ENCODE measurements around the gene KCNJ1.
A peak's percentile ranks its signal among the peaks of the same experiment; 100 is the strongest.

Gene KCNJ1

DNA sequence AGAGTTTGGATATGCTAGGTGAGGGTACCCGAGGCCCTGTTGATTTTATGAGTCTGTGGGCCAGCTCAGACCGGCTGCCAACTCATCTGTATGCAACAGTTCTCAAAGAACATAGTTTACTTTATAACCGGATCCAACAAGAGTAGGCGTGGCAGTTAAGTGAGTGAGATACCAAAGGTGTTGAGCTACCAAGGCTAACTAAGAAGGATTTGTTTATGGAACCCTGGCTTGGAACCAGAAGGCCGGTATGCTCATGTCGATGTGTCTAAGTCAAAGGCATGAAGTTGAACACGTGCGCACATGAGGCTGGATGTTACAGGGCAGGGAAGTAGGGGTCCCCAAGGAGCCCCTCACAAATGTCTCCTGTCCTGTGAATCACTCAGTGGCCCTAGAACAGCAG lies at the start of gene KCNJ1:
Gene KCNJ1 (minus strand): TSS at position 20 of the 400 bp plus-strand sequence. CDS start 27,053 bp downstream, outside the sequence.
- DNase-seq (ENCODE audit: low read depth in 2 of 2), result no peak

DNA sequence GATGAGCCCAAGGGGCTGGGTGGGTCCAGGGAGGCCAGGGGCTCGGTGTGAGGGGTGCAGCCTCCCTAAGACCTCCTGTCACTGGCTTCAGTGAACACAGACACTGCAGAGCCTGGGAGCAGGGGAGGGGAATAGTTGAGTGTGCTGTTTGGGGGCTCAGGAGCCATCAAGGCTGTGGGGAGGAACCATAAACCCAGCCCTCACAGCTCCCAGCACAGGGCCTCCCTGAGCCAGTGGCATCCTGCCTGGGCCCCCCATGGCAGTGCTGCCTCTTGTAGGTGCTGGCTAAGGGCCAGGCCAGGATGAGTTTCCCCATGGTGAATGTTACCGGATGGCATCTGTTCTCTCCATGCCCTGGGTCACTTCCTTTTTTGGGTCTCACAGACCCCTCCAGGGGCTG lies 49.6 kb upstream of the KCNJ1 start:
- no peak for DNase-seq (ENCODE audit: low read depth in 2 of 2)

DNA sequence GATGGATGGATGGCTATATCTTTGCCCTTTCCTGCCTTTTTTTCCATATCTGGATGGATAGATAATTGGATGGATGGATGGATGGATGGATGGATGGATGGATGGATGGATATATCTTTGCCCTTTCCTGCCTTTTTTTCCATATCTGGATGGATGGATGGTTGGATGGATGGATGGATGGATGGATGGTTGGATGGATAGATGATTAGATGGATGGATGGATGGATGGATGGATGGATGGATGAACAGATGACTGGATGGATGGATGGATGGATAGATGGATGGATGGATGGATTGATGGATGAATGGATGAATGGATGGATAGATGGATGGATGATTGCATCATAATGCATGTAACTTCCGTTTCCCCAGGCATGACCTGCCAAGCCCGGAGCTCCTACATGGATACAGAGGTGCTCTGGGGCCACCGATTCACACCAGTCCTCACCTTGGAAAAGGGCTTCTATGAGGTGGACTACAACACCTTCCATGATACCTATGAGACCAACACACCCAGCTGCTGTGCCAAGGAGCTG lies 49.0 kb upstream of the KCNJ1 start:
- no peak for DNase-seq (ENCODE audit: low read depth in 2 of 2)

DNA sequence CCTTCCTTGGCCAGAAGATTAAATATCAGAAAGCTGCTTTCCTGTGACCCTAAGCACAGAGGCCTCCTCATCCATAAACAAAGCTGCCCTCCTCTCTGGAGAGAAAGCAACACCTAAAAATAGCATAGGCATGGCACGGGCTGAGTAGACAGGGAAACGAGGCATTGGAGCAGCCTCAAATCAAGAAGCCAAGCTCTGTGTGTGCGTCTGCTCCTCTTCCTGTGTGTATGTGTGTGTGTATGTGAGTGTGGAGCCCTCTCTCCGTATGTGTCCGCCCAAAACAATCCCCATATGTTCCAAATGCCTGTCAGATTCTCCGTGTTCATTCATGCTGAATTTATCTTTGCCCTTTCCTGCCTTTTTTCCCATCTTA lies 48.0 kb upstream of the KCNJ1 start:
- DNase-seq (ENCODE audit: low read depth in 2 of 2), result no peak

DNA sequence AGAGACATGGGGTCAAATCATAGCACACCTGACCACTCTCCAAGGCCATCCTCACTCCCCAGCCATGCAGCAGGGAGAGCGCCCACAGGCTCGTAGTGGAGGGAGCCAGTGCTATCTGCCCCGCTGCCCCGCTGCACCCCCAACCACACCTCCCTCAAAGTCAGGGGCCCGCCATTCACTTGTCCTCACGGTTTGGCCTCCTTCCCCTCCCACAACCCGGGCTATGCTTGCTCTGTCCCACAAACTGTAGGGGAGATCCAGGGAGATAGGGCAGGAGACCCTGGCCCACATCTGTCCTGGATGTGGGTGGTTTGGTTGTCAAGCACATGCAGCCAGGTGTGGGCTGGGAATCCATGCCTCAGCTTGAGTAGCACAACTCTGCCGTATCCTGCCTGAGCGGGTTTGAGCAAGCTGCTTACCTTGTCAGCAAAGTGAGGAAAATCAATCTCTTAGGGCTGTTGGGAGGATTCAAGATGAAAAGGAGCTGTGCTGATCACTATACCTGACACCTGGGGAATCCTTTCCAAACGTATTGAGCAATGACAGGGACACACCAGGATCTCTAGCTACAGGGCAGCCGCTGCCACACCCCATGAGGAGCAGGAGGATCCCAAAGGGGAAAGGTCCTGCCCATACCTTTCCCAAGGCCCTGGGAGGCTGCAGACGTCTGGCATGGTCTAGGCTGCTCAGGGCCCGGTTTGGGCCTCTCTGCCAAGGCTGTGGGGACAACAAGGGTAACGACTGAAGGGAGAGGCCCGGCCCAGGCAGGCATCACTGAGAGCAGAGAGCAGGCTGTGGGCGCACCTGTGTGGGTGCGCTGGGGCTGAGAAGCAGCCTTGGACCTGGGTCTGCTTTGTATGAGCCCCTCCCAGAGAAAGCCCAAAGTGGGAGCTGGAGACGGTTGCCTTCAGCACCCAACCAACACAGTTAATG lies 47.4 kb upstream of the KCNJ1 start:
- DNase-seq (ENCODE audit: low read depth in 2 of 2), result no peak

DNA sequence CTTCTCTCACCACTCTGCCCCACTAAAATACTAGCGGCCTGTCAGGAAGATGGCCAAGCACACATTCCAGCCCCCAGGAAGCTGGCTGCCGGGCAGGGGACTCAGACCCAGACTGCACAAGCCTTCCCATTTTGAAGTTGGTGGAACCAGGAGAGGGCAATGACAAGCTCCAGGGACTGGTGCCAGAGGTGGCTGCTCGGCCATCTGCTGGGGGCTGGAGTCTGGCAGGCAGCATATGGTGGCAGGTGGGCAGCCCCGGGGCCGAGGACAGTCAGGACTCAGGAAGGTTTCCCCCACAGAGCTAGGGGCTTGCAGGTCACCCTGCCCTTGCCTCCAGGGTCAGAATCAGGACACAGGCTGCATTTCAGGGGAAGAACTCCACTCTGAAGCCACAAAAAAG lies 46.7 kb upstream of the KCNJ1 start:
- DNase-seq (ENCODE audit: low read depth in 2 of 2), result no peak

DNA sequence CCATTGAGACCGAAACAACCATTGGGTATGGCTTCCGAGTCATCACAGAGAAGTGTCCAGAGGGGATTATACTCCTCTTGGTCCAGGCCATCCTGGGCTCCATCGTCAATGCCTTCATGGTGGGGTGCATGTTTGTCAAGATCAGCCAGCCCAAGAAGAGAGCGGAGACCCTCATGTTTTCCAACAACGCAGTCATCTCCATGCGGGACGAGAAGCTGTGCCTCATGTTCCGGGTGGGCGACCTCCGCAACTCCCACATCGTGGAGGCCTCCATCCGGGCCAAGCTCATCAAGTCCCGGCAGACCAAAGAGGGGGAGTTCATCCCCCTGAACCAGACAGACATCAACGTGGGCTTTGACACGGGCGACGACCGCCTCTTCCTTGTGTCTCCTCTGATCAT lies 44.6 kb upstream of the KCNJ1 start:
- DNase-seq (ENCODE audit: low read depth in 2 of 2), result no peak

DNA sequence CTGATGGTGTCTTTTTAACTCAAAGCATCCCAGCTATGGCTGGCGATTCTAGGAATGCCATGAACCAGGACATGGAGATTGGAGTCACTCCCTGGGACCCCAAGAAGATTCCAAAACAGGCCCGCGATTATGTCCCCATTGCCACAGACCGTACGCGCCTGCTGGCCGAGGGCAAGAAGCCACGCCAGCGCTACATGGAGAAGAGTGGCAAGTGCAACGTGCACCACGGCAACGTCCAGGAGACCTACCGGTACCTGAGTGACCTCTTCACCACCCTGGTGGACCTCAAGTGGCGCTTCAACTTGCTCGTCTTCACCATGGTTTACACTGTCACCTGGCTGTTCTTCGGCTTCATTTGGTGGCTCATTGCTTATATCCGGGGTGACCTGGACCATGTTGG lies 44.1 kb upstream of the KCNJ1 start:
- no peak for DNase-seq (ENCODE audit: low read depth in 2 of 2)

DNA sequence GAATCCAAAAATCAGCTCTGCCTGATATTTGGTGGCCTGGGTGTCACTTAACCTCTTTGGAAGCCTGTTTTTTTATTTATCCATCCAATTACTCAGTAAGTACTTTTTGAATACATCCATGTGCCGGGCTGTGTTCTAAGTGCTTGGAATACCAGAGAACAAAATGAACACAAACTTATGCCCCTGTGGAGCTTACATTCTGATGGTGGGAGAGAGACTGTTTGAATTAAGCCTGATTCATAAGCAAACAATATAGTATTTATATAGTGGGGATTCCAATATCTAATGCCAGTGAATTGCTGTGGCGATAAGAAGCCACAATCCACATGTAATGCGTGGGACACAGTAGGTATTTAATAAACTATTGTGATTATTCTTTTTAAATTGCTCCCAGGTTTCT lies 43.5 kb upstream of the KCNJ1 start:
- DNase-seq (ENCODE audit: low read depth in 2 of 2), result no peak

DNA sequence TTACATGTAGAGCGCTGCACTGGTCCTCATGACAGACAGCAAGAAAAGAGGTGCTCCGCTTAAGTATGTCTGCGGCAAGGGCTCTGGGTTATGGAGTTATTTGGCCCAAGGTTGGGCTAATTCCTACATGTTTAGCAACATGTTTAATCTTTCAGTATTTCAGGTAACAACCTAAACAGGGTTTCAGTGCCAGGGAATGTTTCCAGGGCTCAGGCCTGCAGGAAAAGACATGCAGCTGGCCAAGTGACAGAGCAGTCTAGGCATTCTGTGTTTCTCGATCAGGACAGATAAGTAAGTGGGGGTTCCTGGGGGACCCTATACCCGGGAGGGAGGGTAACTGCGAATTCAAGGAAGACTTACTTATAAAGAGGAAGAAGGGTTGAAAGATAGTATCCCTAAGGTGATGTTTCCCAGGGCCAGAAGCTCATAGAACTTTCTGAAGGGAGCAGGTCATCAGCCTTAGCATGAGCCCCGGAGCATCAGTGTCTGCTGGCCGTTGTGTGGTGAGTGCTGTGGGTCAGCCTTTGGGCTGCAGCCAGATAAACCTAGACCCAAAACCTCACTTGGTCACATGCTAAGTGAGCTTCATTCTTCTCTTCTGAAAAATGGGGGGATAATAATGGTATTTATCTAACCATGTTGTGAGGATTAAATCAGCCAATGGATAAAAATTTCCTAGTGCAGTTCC lies 42.5 kb upstream of the KCNJ1 start:
- no peak for DNase-seq (ENCODE audit: low read depth in 2 of 2)

DNA sequence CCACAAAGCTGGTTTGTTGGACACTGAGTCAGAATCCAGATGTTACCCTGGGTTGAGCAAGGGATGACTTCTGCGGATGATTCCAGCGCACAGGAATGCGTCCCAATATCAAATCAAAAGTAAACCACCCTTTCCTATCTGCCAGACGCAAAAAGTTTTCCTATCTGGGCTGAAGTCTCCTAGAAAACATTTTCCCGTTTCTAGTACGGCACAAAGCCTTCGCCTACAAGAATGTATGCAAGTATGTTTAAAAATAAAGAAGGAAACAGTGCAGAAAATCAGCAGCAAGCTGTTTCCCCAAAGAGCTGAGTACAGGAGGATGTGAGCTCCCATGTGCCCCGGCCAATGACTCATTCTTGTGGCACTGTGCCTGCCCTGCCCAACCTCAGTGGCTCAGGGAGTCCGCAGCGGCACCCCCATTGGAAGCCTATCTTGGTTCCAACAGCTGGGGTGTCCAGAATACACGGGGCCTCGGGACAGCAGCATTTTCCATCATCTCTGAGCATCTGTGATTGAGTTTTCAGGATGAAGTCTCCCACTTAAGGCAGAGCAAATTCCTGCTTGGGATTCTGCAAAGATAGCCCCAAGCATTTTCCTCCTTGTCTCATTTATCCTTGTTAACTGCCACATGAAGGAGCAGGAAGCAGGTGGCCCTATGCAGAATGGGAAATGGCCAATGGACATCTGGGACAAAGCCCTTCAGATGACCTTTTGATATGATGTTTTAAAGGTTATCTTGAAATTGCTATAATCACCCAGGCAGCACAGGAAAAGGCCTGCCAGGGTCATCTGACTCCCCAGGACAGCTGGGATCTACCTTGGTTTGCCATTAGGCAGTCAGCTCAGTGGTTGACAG lies 41.5 kb upstream of the KCNJ1 start:
- DNase-seq (ENCODE audit: low read depth in 2 of 2), result no peak

DNA sequence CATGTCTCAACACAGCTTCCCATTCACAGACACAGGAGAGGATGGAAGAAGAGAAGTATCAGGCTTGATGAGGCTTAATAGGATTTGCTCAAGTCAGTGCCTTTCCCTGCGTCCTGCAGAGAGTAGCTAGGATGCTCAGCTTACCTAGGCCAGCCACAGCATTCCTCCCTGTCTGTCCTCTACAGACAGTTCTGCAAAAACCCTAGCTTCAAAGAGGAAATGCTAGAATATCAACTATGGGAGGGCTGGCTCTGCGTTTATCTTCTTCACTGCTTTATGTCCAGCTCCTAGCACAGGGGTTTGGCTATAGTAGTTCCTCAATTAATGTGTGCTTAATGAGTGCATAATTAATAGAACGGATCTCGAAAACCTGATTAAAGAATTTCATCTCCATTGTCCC lies 40.5 kb upstream of the KCNJ1 start:
- DNase-seq (ENCODE audit: low read depth in 2 of 2), result no peak

DNA sequence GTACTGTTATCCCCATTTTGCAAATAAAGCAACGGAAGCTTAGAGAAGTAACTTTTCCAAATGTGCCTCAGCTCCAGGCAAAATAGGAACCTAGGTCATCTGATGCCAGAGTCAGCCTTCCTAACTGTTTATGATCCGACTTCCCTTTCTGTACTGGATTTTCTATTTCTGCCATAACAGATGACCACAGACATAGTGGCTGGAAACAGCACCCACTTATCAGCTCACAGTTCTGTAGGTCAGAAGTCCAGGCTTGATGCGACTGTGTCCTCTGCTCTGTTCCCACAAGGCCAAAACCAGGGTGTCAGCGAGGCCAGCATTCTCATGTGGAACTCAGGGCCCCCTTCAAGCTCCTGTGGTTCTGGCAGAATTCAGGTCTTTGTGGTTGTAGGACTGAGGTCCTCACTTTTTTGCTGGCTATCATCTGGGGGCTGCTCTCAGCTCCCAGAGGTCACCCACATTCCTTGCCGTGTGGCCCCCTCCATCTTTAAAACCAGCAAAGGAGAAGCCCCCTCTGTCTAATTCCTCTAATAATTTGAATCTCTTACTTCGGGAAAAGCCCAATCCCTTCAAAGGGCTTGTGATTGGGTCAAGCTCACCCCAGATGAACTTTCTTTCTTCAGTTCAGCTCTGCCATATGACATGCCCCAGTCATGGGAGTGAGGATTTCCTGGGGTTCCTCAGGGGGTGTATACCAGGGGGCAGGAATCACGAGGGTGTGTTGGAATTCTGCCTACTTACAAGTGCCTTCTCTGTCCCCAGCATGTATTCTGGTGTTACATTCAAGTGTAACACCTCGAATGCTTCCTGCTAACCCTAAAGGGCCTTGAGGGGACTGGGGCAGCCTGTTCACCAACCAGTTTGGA lies 39.3 kb upstream of the KCNJ1 start:
- no peak for DNase-seq (ENCODE audit: low read depth in 2 of 2)

DNA sequence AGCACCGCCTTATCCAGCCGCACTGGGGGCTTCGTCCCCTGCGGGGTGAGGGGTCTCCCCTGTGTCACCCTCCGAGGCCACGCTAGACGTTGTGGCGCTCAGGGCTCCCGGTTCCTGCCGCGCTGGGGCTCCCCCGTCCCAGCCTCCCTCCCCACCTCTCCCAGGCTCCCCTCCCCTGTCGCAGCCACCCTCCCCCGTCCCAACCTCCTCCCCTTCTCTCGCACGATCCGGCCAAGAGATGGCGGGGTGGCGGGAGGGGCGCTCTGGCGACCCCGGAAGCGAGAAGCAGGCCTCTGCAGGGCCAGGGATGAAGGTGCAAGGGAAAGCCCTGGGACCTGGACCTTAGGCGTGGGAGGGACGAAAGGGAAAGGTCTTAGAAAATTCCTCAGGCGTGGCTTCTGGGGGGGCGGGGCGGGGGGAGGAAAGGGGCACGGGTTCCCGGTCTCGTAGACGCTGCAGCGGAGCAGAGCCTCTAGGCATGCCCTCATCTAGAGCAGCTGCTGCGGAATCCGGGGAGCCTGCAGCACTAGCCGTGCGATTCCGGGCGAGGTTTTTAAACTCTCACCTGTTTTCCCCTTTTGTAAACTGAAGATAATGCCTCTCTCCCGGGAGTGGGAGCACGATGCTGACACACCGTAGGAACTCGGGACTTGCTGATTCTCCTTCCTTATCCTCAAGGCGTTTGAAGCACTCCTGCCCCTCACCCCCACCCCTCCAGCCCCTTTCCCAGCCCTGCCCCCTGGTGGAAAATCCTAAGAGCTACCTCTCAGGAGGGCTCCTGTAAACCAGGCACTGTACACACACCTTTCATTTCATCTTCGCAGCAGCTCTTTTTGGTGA lies 38.5 kb upstream of the KCNJ1 start:
- DNase-seq (ENCODE audit: low read depth in 2 of 2), result peak; percentile 38

DNA sequence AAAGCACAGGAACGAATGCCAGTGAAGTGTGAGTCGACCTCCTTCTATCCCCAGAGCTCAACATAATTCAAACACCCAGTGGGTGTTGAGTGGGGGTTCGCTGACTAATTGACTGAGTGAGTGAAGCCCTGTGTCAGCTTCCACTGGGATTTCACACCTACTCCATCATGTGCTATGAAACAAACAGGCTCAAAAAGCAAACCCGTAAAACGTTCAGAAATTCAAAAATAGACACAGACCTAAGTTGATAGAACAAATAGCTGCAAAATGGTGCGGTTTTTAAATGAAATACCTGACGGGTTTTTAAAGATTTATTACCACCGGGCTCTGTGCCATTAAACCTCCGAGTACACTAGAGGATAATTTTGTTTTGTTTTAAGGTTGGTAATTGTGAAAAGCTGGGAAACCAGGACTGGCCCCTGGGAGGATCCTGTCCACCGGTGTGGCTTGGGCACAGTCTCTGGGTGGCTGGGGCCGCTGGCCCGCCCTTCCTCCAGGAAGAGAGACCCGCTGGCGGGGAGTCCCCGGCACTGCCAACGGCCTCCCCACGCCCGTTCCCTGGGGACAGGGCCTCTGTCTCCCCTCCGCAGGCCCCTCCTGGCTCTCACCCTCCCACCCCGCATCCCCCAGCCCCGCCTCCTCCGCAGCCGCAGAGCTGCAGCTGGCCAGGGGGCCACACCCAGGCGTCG lies 37.7 kb upstream of the KCNJ1 start:
- DNase-seq (ENCODE audit: low read depth in 2 of 2), result no peak

DNA sequence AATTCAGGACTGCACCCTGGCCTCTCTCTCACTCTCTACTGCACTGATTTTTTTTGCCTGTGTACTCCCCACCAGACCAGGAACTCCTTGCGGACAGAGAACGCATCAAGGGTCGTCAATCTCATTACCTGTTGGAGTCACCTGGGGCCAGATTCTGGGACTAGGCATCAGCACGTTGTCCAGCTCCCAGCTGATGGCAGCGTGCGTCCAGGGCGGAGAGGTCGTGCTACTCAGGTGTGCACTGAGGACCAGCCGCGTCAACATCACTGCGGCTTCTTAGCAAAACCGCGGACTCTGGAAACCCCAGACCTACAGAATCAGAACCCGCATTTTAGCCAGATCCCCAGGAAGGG lies 37.2 kb upstream of the KCNJ1 start:
- DNase-seq (ENCODE audit: low read depth in 2 of 2), result no peak

DNA sequence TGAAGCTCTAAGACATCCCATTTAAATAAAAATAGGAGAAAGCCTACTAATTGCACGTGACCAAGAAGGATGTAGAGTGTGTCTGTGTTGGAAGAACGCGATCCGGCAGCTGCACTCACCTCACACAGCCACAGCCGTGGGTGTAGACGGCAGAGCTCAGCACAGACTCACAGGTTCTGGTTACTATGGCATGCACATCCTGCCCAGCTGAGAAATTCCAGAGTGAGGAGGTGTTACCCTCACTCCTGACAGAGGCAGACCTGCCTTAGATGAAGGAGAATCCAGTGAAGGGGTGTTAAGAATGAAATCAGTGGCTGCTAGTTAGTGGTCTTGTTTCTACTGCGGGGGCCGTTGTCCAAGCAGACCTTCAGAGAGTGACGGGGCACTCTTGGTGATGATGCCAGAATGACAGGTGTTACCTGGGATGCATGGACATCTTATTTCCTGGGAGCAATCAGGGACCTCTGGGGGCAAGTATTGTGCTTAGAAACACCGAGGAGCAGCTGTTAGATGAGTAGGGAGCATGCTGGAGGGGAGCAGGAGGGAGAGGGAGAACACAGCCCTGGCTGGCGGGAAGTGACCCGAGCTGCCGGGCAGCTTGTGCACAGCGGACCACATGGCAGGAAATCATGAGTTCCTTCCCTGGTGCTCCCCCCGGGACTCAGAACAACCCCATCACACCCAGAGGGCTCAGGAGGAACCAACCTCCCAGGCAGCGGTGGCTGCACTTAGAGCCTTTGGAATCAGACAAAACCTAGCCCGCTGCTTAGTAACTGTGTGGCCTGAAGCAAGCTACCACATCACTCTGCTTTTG lies 36.4 kb upstream of the KCNJ1 start:
- DNase-seq (ENCODE audit: low read depth in 2 of 2), result no peak

DNA sequence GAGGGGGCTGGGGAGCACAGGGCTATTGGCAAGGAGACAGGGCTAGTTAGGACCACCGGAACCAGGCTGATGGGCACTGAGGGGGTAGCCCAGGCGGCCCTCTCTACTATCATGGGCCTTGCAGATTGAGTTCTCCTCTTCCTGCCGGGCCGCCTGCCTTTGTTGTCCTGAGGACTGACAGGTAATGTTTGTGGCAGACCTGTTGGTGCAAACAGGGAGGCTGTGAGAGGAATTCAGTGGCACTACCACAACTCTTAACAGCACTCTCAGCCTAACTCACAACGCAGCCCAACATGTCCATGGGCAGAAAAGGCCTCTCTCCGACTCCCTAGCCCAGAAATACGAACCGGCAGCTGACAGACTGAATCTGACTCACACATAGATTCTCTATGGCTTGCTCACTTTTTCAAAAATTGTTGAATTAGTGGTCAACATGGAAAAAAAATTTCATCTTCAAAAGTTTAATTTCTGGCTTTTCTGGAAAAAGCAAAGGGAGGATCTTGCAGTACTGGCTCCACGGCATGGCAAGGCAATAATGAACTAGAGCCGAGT lies 35.5 kb upstream of the KCNJ1 start:
- no peak for DNase-seq (ENCODE audit: low read depth in 2 of 2)
